HepG2 (cell line): ENCODE data around the gene SS18L1. TPM values are rescaled to one million over a fixed set of nuclear protein-coding genes. Genes with fewer than 3 reads are reported as not detected.

Source experiments
- CSRNP2 ChIP-seq: sonication (generic); formaldehyde crosslinking; conservative IDR thresholded peaks from 2 replicates; pipeline ENCODE4 v1.8.0; 2022; ENCODE audit warnings: low read depth, missing genetic modification reagents
- JDP2 ChIP-seq: sonication (generic); formaldehyde crosslinking; IDR thresholded peaks from 2 replicates; pipeline ENCODE4 v1.8.1; 2022; ENCODE audit warnings: missing genetic modification reagents, borderline replicate concordance
- MTF2 ChIP-seq: sonication (generic); formaldehyde crosslinking; IDR thresholded peaks from 2 replicates; pipeline ENCODE4 v1.5.0; 2020; ENCODE audit warnings: missing genetic modification reagents, borderline replicate concordance
- MYPOP ChIP-seq: sonication (generic); formaldehyde crosslinking; IDR thresholded peaks from 2 replicates; pipeline ENCODE4 v1.8.1; 2023; ENCODE audit warnings: mild to moderate bottlenecking, moderate library complexity, missing genetic modification reagents
- NCOR1 ChIP-seq: fragments of 200-600 bp; sonication (generic); IDR thresholded peaks from 2 replicates; pipeline ENCODE4 v1.7.0; 2017; ENCODE audit warnings: antibody characterized with exemption, low read length, borderline replicate concordance
- NKX3-1 ChIP-seq: sonication (generic); formaldehyde crosslinking; IDR thresholded peaks from 2 replicates; pipeline ENCODE4 v1.5.0; 2020; ENCODE audit warnings: missing genetic modification reagents
- NONO ChIP-seq, 2 experiments: fragments of 450-650 bp in 1 of 2; sonication (generic) in 1 of 2; formaldehyde crosslinking in 1 of 2; IDR thresholded peaks in 1 of 2; conservative IDR thresholded peaks in 1 of 2; 2 replicates each; pipeline versions ENCODE4 v1.6.1 to v1.8.0; 2017 to 2022; ENCODE audit warnings: mild to moderate bottlenecking in 1 of 2, missing genetic modification reagents in 1 of 2, moderate library complexity in 1 of 2
- NR3C1 ChIP-seq: sonication (generic); formaldehyde crosslinking; IDR thresholded peaks from 2 replicates; pipeline ENCODE4 v1.4.0; 2020; ENCODE audit warnings: missing genetic modification reagents
- SIN3B ChIP-seq: fragments of 150-350 bp; IDR thresholded peaks from 2 replicates; pipeline ENCODE4 v1.6.1; 2014; ENCODE audit warnings: low read length
- SNAI1 ChIP-seq: sonication (generic); formaldehyde crosslinking; IDR thresholded peaks from 2 replicates; pipeline ENCODE4 v1.5.0; 2020; ENCODE audit warnings: mild to moderate bottlenecking, missing genetic modification reagents, borderline replicate concordance
- SP1 ChIP-seq, 2 experiments: fragments of 450-650 bp in 1 of 2; sonication (generic) in 1 of 2; formaldehyde crosslinking in 1 of 2; IDR thresholded peaks; 2 replicates each; pipeline versions ENCODE4 v1.4.0 to v1.6.1; 2016 to 2020; ENCODE audit warnings: missing genetic modification reagents in 1 of 2
- TFAP4 ChIP-seq: sonication (generic); IDR thresholded peaks from 2 replicates; pipeline ENCODE4 v1.6.1; 2016; ENCODE audit warnings: low read depth, borderline replicate concordance
- TRIM24 ChIP-seq: sonication (generic); formaldehyde crosslinking; IDR thresholded peaks from 2 replicates; pipeline ENCODE4 v1.8.0; 2022; ENCODE audit warnings: mild to moderate bottlenecking, missing genetic modification reagents
- ZFP36L1 ChIP-seq: sonication (generic); formaldehyde crosslinking; IDR thresholded peaks from 2 replicates; pipeline ENCODE4 v1.8.0; 2022; ENCODE audit warnings: mild to moderate bottlenecking, missing genetic modification reagents, moderate library complexity
- ZNF329 ChIP-seq: sonication (generic); formaldehyde crosslinking; IDR thresholded peaks from 2 replicates; pipeline ENCODE4 v1.9.0; 2021; ENCODE audit warnings: low read depth, mild to moderate bottlenecking, missing genetic modification reagents
- ZNF383 ChIP-seq: sonication (generic); formaldehyde crosslinking; IDR thresholded peaks from 2 replicates; pipeline ENCODE4 v1.4.0; 2020; ENCODE audit warnings: missing genetic modification reagents, mild to moderate bottlenecking, borderline replicate concordance
- ZNF614 ChIP-seq: IDR thresholded peaks from 2 replicates; pipeline ENCODE4 v1.6.1; 2018; ENCODE audit warnings: missing biosample characterization, missing genetic modification reagents, inconsistent platforms, borderline replicate concordance
- polyA plus RNA-seq, 8 experiments: library from polyadenylated mRNA; depleted of rRNA in 3 of 8; stranded (reverse) in 7 of 8; unstranded in 1 of 8; fragments of >200 nt; fragmentation: Illumina TruSeq in 4 of 8; extraction: Trizol in 4 of 8; gene quantifications; 2 replicates each; pipeline versions ENCODE4 v1.2.1 to v1.2.3, GENCODE V29; 2011 to 2016; ENCODE audit warnings: low read depth in 4 of 8, missing spikeins in 1 of 8, mixed read lengths in 1 of 8; ENCODE audit not compliant: insufficient read depth in 1 of 8
- total RNA-seq, 5 experiments: library from RNA; depleted of rRNA; stranded (reverse); fragments of >200 nt; fragmentation: Illumina TruSeq; extraction: Trizol; gene quantifications; 2 replicates each; pipeline ENCODE4 v1.2.3, GENCODE V29; 2016; ENCODE audit warnings: low read depth in 1 of 5
- TF ChIP-seq, protein P1 (sequence below): sonication (generic); formaldehyde crosslinking; conservative IDR thresholded peaks from 2 replicates; pipeline ENCODE4 v1.4.0; 2020; ENCODE audit warnings: missing genetic modification reagents
- TF ChIP-seq, protein P2 (sequence below): IDR thresholded peaks from 2 replicates; pipeline ENCODE4 v1.6.1; 2016; ENCODE audit warnings: low read depth, control low read depth

SS18L1 gene
- total and polyA plus RNA-seq, 2 of the 13 experiments (the other 11 are each of a cell fraction or from before 2014, with no cell fraction given), result 17.8 to 27.6 TPM

GRCh38 chr20:62136283-62137091 is 7.1 kb upstream of the SS18L1 start (continued):
- TF ChIP-seq, protein P1, sequence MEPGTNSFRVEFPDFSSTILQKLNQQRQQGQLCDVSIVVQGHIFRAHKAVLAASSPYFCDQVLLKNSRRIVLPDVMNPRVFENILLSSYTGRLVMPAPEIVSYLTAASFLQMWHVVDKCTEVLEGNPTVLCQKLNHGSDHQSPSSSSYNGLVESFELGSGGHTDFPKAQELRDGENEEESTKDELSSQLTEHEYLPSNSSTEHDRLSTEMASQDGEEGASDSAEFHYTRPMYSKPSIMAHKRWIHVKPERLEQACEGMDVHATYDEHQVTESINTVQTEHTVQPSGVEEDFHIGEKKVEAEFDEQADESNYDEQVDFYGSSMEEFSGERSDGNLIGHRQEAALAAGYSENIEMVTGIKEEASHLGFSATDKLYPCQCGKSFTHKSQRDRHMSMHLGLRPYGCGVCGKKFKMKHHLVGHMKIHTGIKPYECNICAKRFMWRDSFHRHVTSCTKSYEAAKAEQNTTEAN (CRISPR knock-in tag), result no peak
- TF ChIP-seq JDP2 (CRISPR knock-in tag) (no peak), TRIM24 (no peak), SP1 (IDR thresholded peaks at IDR 0.05) (no peak), SP1 (CRISPR knock-in tag; IDR thresholded peaks at IDR 0.05) (no peak), NR3C1 (CRISPR knock-in tag) (no peak), NONO (IDR thresholded peaks at IDR 0.05) (no peak), NONO (CRISPR knock-in tag; conservative IDR thresholded peaks at IDR 0.05) (no peak), TFAP4 (no peak), ZNF329 (CRISPR knock-in tag) (no peak), MYPOP (CRISPR knock-in tag) (no peak), ZFP36L1 (CRISPR knock-in tag) (no peak), NCOR1 (no peak), ZNF383 (CRISPR knock-in tag) (no peak), SNAI1 (CRISPR knock-in tag) (no peak), SIN3B (no peak), ZNF614 (CRISPR knock-in tag) (peak; percentile 64; the same call in 1 of the 2 replicates), MTF2 (CRISPR knock-in tag) (no peak), CSRNP2 (CRISPR knock-in tag) (no peak), NKX3-1 (CRISPR knock-in tag) (peak; percentile 23; the same call in 1 of the 2 replicates)
- TF ChIP-seq, protein P2, sequence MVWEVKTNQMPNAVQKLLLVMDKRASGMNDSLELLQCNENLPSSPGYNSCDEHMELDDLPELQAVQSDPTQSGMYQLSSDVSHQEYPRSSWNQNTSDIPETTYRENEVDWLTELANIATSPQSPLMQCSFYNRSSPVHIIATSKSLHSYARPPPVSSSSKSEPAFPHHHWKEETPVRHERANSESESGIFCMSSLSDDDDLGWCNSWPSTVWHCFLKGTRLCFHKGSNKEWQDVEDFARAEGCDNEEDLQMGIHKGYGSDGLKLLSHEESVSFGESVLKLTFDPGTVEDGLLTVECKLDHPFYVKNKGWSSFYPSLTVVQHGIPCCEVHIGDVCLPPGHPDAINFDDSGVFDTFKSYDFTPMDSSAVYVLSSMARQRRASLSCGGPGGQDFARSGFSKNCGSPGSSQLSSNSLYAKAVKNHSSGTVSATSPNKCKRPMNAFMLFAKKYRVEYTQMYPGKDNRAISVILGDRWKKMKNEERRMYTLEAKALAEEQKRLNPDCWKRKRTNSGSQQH (CRISPR knock-in tag), result no peak
